ENCODE results near the gene DICER1.

DNA sequence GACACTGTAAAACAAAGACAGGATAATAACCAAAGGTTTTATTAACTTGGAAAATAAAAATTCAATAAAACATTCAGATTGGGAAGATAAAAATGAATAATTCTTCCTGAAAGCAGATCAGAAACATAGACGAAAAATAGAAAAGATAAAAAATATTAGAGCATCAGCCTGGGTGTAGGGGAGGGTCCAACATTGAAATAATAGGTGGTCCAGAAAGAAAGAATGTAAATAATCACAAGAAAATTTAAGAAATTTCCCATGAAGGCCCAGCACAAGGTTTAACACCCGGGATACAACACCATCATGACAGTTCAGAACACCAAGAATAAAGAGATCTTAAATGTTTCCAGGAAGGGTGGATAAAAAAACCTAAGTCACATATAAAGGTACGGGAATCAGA lies 31.1 kb upstream of the DICER1 start:
- TF ChIP-seq, protein P1, sequence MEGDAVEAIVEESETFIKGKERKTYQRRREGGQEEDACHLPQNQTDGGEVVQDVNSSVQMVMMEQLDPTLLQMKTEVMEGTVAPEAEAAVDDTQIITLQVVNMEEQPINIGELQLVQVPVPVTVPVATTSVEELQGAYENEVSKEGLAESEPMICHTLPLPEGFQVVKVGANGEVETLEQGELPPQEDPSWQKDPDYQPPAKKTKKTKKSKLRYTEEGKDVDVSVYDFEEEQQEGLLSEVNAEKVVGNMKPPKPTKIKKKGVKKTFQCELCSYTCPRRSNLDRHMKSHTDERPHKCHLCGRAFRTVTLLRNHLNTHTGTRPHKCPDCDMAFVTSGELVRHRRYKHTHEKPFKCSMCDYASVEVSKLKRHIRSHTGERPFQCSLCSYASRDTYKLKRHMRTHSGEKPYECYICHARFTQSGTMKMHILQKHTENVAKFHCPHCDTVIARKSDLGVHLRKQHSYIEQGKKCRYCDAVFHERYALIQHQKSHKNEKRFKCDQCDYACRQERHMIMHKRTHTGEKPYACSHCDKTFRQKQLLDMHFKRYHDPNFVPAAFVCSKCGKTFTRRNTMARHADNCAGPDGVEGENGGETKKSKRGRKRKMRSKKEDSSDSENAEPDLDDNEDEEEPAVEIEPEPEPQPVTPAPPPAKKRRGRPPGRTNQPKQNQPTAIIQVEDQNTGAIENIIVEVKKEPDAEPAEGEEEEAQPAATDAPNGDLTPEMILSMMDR (IDR thresholded peaks at IDR 0.05): no peak
- no peak for TF ChIP-seq POLR2A (IDR thresholded peaks at IDR 0.05)

Measured in heart left ventricle (tissue), 13 donors.